DMS114 treated with DMSO at 0.1 percent for 48 hours (cell line): ENCODE results near the gene SLC13A5.
A peak's percentile ranks its signal among the peaks of the same experiment; 100 is the strongest.
"Not testable (repeated sequence)": the region's sequence is repeated elsewhere in the genome, so short reads cannot be mapped to it uniquely, and the experiment has no call there.

Experiments
- DNase-seq: peaks from one replicate; lab custom pipeline; 2025; ENCODE audit not compliant: unreplicated experiment; lab: John Stamatoyannopoulos, UW

SLC13A5 gene

GRCh38 chr17:6713130-6713917 lies at the start of gene SLC13A5:
Gene SLC13A5, minus strand, starts transcription at chr17:6713369. Its CDS starts 36 bp downstream, at chr17:6713333.
- DNase-seq = peak; percentile 60

- no peak for DNase-seq
These were observed 48.6 kb upstream of the SLC13A5 start for GRCh38 chr17:6761779-6762178.

GRCh38 chr17:6757747-6758146 lies 44.6 kb upstream of the SLC13A5 start:
- DNase-seq = no peak

GRCh38 chr17:6756425-6757031 lies 43.4 kb upstream of the SLC13A5 start:
- no peak for DNase-seq

GRCh38 chr17:6755731-6756184 lies 42.6 kb upstream of the SLC13A5 start, which contains the start of gene XAF1:
Gene XAF1, plus strand, starts transcription at chr17:6756046. Its CDS starts 33 bp downstream, at chr17:6756079.
- no peak for DNase-seq

GRCh38 chr17:6755281-6755680 lies 42.1 kb upstream of the SLC13A5 start:
- no peak for DNase-seq

GRCh38 chr17:6753546-6753945 lies 40.4 kb upstream of the SLC13A5 start:
- no peak for DNase-seq

GRCh38 chr17:6753006-6753445 lies 39.9 kb upstream of the SLC13A5 start:
- no peak for DNase-seq

GRCh38 chr17:6752068-6752909 lies 39.1 kb upstream of the SLC13A5 start:
- DNase-seq = no peak

- DNase-seq = no peak
These were observed 36.4 kb upstream of the SLC13A5 start for GRCh38 chr17:6749519-6749918.

- DNase-seq = no peak
These were observed 35.4 kb upstream of the SLC13A5 start for GRCh38 chr17:6748617-6749016.

GRCh38 chr17:6746665-6747064 lies 33.5 kb upstream of the SLC13A5 start:
- not testable (repeated sequence) for DNase-seq

GRCh38 chr17:6729531-6729930 lies 16.4 kb upstream of the SLC13A5 start:
- no peak for DNase-seq

GRCh38 chr17:6724009-6724408 lies 10.8 kb upstream of the SLC13A5 start:
- no peak for DNase-seq

- DNase-seq = no peak
These were observed 8.6 kb upstream of the SLC13A5 start for GRCh38 chr17:6721744-6722143.

GRCh38 chr17:6716736-6717135 lies 3.6 kb upstream of the SLC13A5 start:
- DNase-seq = no peak

GRCh38 chr17:6714315-6714874 lies 1.2 kb upstream of the SLC13A5 start:
- no peak for DNase-seq

GRCh38 chr17:6713918-6714271 lies 726 bp upstream of the SLC13A5 start:
- DNase-seq = no peak

- no peak for DNase-seq
These were observed 377 bp downstream of the SLC13A5 start for GRCh38 chr17:6712854-6713129.

- no peak for DNase-seq
These were observed 913 bp downstream of the SLC13A5 start for GRCh38 chr17:6712058-6712853.

GRCh38 chr17:6711681-6712057 lies 1.5 kb downstream of the SLC13A5 start:
- DNase-seq = no peak
